Thoracic aorta (tissue), 2 donors: ENCODE measurements around the gene CNPY4. TPM values are rescaled to one million over a fixed set of nuclear protein-coding genes. Genes with fewer than 3 reads are reported as not detected.
A peak's percentile ranks its signal among the peaks of the same experiment; 100 is the strongest.
"Not testable (repeated sequence)": the region's sequence is repeated elsewhere in the genome, so short reads cannot be mapped to it uniquely, and the experiment has no call there.

Experiments used
- ATAC-seq: fragments of 150-250 bp; one replicate; pipeline ENCODE4 v1.8.0; 2017; ENCODE audit warnings: low read depth; ENCODE audit not compliant: insufficient number of reproducible peaks, low FRiP score
- DNase-seq: peaks from one replicate; pipeline ENCODE4 v3.0.0-alpha.2; 2020; ENCODE audit warnings: low spot score
- H3K27ac ChIP-seq, 2 donors: fragments of 200-600 bp; sonication (generic); 1 replicate in 1 of 2; 2 replicates in 1 of 2; pipeline ENCODE4 v1.5.1; 2016; ENCODE audit warnings: mild to moderate bottlenecking in 2 of 2, moderate library complexity in 2 of 2
- H3K27me3 ChIP-seq: fragments of 200-600 bp; sonication (generic); replicated peaks from 2 replicates; pipeline ENCODE4 v1.6.0; 2016; ENCODE audit warnings: mild to moderate bottlenecking; ENCODE audit not compliant: insufficient read depth
- H3K36me3 ChIP-seq: fragments of 200-600 bp; sonication (generic); one replicate; pipeline ENCODE4 v1.5.1; 2016
- H3K4me1 ChIP-seq, 2 donors: fragments of 200-600 bp; sonication (generic); 1 replicate in 1 of 2; 2 replicates in 1 of 2; pipeline versions ENCODE4 v1.5.1 to v1.6.0; 2016; ENCODE audit warnings: low read depth in 2 of 2, mild to moderate bottlenecking in 1 of 2; ENCODE audit not compliant: control insufficient read depth in 1 of 2
- H3K4me3 ChIP-seq: fragments of 200-600 bp; sonication (generic); 2 replicates; pipeline ENCODE4 v1.5.1; 2016; ENCODE audit warnings: mild to moderate bottlenecking
- H3K9me3 ChIP-seq: fragments of 200-600 bp; sonication (generic); 2 replicates; pipeline ENCODE4 v1.5.1; 2016
- CTCF ChIP-seq: fragments of 200-600 bp; sonication (generic); IDR thresholded peaks from one replicate; pipeline ENCODE4 v1.5.1; 2019; ENCODE audit warnings: antibody characterized with exemption
- total RNA-seq, 2 donors: library from RNA; depleted of rRNA; stranded (reverse); fragments of >200 nt; gene quantifications; one replicate each; pipeline versions ENCODE4 v1.1.0 to v1.2.3, GENCODE V29; 2016

Gene CNPY4
- total RNA-seq, 2 donors from 2014 or later: 12.6 to 13.7 TPM

GRCh38 chr7:100137851-100138760 lies 18.7 kb downstream of the CNPY4 start:
- no peaks in the 10 kb centered on the region for H3K27me3 ChIP-seq
- H3K27ac ChIP-seq: no peak overlapping the region
- H3K4me1 ChIP-seq: no peaks in the 10 kb centered on the region
- no peaks in the 10 kb centered on the region for H3K9me3 ChIP-seq
- no peak for TF ChIP-seq CTCF
- no peak for DNase-seq
- ATAC-seq: peak; percentile 60
- H3K36me3 ChIP-seq: no peaks in the 10 kb centered on the region
- no peak overlapping the region for H3K4me3 ChIP-seq

GRCh38 chr7:100141555-100141949 lies 22.1 kb downstream of the CNPY4 start:
- DNase-seq (no peak), ATAC-seq (no peak)
- Histone ChIP-seq H3K27me3 (no peaks in the 10 kb centered on the region), H3K9me3 (no peaks in the 10 kb centered on the region), H3K27ac (no peak overlapping the region), H3K4me1 (no peaks in the 10 kb centered on the region), H3K36me3 (no peaks in the 10 kb centered on the region), H3K4me3 (no peak overlapping the region)
- no peak for TF ChIP-seq CTCF

- no peaks in the 10 kb centered on the region for H3K36me3 ChIP-seq
- H3K27me3 ChIP-seq: no peaks in the 10 kb centered on the region
- ATAC-seq (no peak), DNase-seq (no peak)
- no peak overlapping the region for H3K4me3 ChIP-seq
- no peak for TF ChIP-seq CTCF
- no peaks in the 10 kb centered on the region for H3K4me1 ChIP-seq
- no peaks in the 10 kb centered on the region for H3K9me3 ChIP-seq
- H3K27ac ChIP-seq: no peak overlapping the region
These were observed 23.0 kb downstream of the CNPY4 start for GRCh38 chr7:100142461-100142860.

GRCh38 chr7:100146350-100146749 lies 26.9 kb downstream of the CNPY4 start:
- not testable (repeated sequence) for H3K9me3 ChIP-seq, ATAC-seq, H3K4me3 ChIP-seq, DNase-seq, H3K36me3 ChIP-seq, H3K27me3 ChIP-seq, H3K27ac ChIP-seq
- H3K4me1 ChIP-seq: peaks cover 5 to 13% of the 10 kb centered on the region in 2 donors

- no peak for TF ChIP-seq CTCF
These were observed 27.8 kb downstream of the CNPY4 start for GRCh38 chr7:100147278-100147677.

More at GRCh38 chr7:100147278-100147677, 27.8 kb downstream of the CNPY4 start:
- Histone ChIP-seq H3K9me3 (no peaks in the 10 kb centered on the region), H3K4me3 (no peak overlapping the region), H3K36me3 (no peaks in the 10 kb centered on the region), H3K4me1 (peaks cover 10 to 13% of the 10 kb centered on the region in 2 donors), H3K27ac (no peak overlapping the region), H3K27me3 (no peaks in the 10 kb centered on the region)
- ATAC-seq (no peak), DNase-seq (no peak)
